NCI-H1048 (cell line): ENCODE data around the gene GMEB2.
"Not testable (repeated sequence)": the region's sequence is repeated elsewhere in the genome, so short reads cannot be mapped to it uniquely, and the experiment has no call there.

Experiments
- DNase-seq: peaks from one replicate; lab custom pipeline; 2025; lab: John Stamatoyannopoulos, UW

Gene GMEB2

DNA sequence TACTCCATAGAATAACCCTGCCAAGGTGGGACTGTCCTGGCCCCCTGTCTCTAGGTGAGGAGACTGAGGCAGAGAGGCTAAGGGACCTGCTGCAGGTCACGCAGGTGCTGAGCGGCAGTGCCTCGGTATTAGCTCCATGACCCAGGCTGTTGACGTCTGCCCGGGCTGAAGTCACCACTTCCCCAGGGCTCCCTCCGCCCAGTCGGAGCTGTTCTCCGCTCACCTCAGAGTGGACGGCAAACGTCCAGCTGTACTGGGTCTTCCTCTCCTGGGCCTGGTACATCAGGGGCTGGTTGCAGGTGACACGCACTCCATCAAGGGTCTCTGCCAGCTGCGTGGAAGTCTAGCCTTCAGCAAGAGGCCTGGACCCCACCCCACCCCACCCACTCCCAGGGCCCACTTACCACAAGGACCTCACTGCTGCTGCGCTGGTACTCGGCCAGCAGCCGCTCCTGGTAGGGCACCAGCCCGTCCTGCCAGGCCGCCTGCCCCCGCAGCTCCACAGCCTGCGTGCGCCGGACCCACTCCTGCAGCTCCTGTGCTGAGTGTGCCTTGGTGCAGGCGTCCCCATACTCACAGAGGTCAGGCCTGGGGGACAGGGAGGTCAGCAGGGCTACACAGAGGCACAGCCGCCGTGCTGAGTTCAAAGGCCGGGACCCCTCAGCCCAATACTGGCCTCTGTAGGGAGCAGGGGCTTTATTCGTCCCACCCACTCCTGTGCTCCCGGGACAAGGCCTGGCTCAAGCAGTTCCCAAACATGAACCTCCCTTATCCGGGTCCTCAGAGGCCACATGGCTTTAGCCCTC, 56.4 kb downstream of the GMEB2 start:
- DNase-seq = no peak

DNA sequence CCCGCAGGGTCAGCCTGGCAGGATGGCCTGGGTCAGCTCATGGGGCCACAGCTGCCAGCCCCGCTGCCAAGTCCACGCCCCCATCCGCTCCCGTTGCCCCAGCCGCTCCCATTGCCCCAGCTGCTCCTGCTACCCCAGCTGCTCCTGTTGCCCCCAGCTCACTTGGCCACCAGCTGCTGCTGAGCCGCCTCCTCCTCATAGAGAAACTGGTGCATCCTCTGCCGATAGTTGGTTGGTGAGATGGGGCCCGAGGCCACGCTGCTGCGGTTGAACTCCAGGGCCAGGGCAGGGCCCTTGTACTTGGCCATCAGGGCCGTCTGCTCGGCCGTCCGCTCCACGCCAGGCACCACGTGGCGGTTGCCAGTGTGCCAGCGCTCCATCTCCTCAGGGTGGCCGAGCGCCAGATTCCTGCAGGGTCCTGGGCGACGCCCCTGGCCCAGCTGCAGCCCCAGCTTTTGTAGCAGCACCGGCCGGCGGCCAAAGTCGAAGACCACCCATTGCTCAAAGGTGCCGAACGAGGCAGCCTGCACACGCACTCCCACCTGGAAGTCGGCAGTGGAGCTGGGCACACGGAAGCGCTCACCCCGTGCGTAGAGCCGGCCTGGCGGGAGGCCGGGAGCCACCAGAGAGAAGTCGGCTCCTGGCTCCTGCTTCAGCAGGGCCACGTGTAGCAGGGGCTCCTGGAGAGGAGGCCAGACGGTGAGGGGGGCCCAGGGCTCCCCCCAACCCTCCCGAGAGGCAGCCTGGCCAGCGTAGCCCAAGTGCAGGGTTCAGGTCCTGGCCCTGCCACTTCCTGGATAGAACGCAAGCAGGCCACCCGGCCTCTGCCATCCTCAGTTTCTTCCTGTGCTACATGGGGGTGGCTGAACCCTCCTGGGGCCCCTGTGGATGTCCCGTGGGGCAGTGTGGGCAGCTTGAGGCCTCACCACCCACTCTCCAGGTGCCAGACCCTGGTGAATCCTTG, 57.6 kb downstream of the GMEB2 start:
- no peak for DNase-seq

DNA sequence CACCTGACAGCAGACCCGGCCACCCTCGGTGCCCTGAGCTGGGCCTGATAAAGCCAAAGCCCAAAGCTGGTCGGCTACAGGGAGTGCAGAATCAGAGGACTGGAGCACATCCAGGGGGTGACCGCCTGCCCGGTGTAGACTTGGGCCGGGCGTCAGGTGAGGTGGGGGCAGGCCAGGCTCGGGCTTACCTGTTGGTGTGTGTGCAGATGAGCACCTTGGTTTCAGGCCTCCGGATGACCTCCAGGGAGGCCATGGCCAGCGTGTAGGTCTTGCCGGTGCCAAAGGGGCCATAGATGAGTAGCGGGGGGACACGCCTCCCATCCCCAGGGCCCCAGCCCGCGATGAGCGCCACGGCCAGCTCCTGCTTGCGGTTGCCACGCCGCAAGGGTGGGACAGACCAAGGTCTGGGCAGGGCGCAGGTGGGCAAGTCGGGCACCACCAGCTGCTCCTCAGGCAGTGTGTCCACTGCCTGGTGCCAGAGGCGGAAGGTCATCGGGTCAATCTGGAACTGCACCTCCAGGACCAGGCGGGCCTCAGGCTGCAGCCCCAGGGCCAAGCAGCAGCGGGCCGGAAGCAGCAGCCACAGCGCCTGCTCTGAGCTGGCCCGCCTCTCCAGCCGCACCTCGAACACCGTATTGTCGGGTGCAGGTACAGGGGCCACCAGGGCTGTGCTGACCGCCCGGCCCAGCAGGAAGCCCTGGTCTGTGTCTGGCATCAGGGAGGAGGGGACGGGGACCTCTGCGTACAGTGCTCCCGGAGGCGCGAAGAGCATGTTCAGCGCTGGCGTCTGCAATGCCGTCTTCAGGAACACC, 58.5 kb downstream of the GMEB2 start:
- DNase-seq = no peak

- DNase-seq = no peak
These were observed 59.3 kb downstream of the GMEB2 start for GRCh38 chr20:63567386-63568169.

DNA sequence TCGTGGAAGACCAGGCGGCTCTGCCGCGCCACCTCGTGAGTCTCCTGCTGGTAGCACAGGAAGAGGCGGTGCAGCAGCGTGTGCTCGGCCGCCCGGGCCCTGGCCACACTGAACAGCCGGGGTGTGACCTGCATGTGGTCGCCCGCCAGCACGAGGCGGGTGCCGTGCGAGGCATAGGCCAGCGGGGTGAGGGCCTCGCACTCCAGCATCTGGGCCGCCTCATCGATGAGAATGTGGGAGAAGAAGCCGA, 59.8 kb downstream of the GMEB2 start:
- DNase-seq = no peak

DNA sequence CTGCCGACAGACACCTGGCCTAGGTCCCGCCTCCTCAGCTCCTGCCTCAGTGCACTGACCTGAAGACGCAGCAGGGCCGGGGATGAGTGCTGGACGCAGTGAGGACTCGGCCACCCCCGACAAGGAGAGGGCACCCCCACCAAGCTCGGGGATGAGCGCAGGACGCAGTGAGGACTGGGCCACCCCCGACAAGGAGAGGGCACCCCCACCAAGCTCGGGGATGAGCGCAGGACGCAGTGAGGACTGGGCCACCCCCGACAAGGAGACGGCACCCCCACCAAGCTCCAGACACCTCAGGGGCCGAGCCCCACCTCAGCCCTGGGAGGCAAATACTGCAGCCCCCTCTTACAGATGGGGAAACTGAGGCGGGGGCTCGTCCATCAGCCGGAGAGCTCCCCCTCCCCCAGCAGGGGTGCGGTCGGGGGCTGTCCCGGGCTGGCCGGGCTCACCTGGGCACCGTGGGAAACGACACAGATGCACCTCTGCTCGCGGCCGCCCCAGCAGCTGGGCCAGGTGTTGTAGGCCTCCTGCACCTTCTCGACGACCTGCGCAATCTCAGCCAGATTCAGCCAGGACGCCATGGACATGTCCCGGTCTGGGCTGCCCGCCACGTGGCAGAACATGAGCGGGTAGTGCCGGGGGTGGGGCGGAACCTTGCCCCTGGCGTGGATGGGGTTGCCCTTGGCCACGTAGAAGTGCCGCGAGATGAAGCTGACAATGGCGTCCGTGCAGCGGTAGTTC, 60.3 kb downstream of the GMEB2 start:
- DNase-seq = no peak

- no peak for DNase-seq
These were observed 61.1 kb downstream of the GMEB2 start for GRCh38 chr20:63565699-63566335.

DNA sequence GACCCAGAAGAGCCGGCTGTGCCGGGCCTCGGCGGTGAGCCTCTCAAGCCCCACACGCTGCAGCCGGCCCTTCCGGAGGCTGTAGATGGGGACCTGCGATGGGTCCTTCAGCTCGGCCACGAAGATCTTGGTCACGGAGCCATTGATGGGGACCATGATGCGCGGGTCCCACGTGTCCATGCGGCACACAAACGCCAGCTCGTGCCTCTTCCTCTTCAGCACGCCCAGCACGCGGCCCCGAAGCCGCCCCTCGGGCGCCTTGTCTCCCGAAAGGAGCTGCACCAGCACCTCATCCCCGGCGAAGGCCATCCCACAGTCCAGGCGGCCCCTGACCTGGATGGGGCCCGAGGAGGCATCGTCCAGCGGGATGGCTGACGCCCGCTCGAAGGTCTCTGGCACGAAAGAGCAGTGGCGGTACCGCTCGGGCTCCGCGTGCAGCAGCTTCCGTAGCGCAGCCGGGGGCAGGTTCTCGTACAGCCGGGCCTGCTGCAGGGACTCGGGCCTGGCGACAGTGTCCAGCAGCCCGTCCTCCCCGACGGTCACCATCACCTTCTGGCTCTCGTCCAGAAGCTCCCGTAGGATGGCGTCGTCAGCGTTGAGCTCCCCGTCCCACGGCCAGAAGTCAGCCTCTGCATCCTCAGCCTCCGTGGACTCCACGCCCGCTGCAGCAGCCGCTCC, 61.7 kb downstream of the GMEB2 start:
- DNase-seq = no peak

DNA sequence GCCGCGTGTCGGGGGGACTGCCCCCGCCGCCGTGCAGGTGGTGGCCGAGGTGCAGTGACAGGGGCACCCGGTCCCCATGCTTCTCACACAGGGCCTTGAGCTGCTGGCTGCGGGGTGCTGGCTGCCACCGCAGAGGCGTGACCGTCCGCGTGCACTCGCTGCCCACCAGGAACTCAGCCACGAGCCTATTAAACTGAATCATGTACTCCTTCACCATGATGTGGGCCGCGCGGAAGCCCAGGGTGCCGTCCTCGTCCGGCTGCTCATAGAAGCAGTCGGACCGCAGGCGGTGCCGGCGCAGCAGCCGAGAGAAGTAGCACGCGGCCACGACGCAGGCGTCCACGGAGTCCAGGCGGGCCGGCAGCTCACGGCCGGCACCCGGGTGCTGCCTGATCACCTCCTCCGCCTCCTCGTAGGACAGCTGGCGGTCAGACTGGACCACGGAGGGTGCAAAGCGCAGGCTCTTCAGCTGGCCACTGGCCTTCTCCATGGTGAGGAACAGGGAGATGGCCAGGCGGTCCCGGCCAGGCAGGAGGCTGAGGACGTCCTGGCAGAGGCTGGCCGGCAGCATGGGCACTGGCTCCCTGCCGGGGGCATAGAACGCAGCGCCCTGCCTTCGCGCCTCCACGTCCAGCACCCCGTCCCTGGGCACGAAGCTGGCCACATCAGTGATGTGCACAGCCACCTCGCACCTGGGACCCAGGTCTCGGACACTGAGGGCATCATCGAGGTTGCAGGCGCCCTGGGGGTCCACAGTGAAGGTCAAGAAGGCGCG, 62.7 kb downstream of the GMEB2 start:
- no peak for DNase-seq

DNA sequence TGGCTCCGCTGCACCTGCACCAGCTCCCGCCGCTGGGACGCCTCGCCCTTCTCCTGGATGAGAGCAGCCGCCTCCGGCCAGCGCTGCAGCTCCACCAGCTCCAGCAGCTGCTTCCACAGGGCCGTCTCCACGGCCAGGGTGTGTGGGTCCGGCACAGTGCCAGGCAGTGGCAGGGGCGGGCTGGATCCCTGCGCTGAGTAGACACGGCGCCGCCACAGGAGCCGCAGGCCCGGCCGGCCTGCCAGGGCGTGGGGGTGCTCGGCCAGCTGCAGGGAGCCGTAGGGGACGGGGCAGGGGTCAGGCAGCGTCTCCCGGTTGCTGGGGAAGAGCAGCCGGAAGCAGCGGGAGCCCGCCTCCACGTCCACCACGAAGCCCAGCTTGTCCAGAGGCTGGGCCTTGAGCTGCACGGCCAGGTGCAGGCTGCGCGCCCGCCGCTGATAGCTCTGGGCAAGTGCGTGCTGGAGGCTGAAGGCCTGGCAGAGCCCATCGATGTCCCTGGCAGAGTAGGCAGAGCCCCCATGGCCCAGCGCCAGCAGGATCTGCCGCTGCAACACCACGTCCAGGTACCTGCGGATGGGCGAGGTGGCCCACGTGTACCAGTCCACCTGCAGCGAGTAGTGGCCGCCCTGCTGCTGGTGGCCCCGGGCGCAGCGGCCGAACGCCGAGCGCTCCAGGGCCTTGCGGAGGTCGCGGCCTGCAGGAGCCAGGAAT, 63.5 kb downstream of the GMEB2 start:
- DNase-seq = no peak

- DNase-seq = no peak
These were observed 64.3 kb downstream of the GMEB2 start for GRCh38 chr20:63562461-63563224.

GRCh38 chr20:63561624-63562396, 65.1 kb downstream of the GMEB2 start:
- DNase-seq = no peak

DNA sequence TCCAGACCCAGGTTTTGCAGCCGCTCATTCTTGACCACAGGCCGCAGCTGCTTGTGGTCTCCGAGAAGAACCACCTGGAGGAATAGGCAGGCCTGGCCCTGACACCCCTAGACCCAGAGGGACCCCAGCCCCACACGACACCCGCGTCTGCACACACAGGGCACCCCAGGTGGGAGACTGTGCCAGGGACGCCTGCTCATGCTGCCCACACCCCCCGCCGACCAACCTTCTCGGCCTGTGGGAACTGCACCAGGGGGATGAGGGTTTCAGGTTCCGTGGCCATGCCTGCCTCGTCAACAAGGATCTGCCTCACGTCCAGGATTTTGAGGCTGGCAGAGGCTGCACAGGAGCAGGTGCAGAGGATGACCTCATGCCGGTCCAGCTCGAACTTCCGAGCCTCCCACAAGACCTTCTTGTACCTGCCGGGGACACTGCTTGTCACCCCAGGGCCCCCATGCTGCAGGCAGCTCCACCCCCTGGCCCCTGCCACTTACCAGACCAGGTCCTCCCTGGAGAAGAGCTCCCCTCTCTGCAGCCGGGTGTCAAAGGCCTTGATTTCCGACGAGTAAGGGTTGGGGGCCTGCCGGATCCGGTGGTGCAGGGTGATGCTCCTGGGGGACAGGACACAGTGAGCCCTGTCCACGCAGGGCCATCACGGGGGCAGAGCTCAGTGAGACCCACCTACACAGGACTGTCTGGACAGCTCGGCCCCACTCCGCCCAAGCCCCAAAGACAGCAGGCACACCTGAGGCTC, 65.9 kb downstream of the GMEB2 start:
- DNase-seq = no peak

GRCh38 chr20:63560333-63560805, 66.5 kb downstream of the GMEB2 start:
- DNase-seq = no peak

DNA sequence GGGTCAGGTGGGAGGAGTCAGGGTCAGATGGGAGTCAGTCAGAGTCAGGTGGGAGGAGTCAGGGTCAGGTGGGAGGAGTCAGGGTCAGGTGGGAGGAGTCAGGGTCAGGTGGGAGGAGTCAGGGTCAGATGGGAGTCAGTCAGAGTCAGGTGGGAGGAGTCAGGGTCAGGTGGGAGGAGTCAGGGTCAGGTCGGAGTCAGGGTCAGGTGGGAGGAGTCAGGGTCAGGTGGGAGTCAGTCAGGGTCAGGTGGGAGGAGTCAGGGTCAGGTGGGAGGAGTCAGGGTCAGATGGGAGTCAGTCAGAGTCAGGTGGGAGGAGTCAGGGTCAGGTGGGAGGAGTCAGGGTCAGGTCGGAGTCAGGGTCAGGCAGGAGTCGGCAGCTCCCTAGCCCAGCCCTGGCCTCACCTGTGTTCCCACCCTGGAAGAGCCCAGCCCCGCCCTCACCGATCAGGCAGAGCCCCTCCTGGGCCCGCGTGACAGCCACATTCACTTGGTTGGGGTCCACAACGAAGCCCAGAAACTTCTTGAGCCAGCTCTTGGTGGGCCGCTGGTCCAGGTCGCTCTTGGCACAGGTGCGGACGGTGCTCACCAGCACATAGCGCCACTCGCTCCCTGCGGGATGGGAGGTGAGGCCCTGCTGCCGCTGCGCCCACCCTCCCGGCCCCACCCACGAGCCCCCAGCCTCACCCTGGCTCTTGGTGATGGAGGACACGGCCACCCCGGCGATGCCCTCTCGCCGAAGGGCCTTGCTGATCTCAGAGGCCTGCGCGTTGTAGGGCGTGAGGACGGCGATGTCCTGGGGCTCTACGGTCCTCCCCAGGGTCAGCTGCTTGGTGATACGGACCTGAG, 67.2 kb downstream of the GMEB2 start:
- DNase-seq = not testable (repeated sequence)
